PC-9 (cell line): ENCODE results near the gene SRM. TPM values are rescaled to one million over a fixed set of nuclear protein-coding genes. Genes with fewer than 3 reads are reported as not detected.

Experiments
- BruUV-seq: library from RNA; stranded (reverse); fragments of 400-500 nt; replicated peaks from 2 replicates; lab custom pipeline; 2021; lab: Mats Ljungman, UMichigan
- CTCF ChIA-PET: fragments of 300-600 bp; sonication (Branson Sonifier 250); formaldehyde crosslinking; loops from one replicate; lab custom pipeline; 2022; ENCODE audit warnings: antibody characterized with exemption; lab: Charles Lee
- POLR2A ChIA-PET: fragments of 300-600 bp; sonication (Branson Sonifier 250); formaldehyde crosslinking; loops from one replicate; lab custom pipeline; 2022; ENCODE audit warnings: antibody characterized with exemption; ENCODE audit not compliant: unreplicated experiment; lab: Charles Lee
- DNase-seq, 2 experiments: peaks; one replicate each; pipeline versions ENCODE4 v3.0.0 to v3.0.0-alpha.2; 2015 to 2022; ENCODE audit warnings: mixed read lengths in 1 of 2
- H2AFZ ChIP-seq: fragments of 200-600 bp; sonication (generic); 2 replicates; pipeline ENCODE4 v1.8.1; 2017; ENCODE audit warnings: antibody characterized with exemption
- H3F3A ChIP-seq: fragments of 200-600 bp; sonication (generic); 2 replicates; pipeline ENCODE4 v1.8.1; 2017; ENCODE audit warnings: antibody characterized with exemption, mild to moderate bottlenecking, low read depth; ENCODE audit not compliant: insufficient read depth
- H3K27ac ChIP-seq: fragments of 200-600 bp; sonication (generic); 2 replicates; pipeline ENCODE4 v1.6.1; 2016; ENCODE audit warnings: mixed run types
- H3K27me3 ChIP-seq: fragments of 200-600 bp; sonication (generic); 2 replicates; pipeline ENCODE4 v1.6.1; 2016; ENCODE audit warnings: low read depth, mixed run types; ENCODE audit not compliant: insufficient read depth
- H3K36me3 ChIP-seq: fragments of 200-600 bp; sonication (generic); 2 replicates; pipeline ENCODE4 v1.6.1; 2016; ENCODE audit warnings: low read depth, mixed run types
- H3K4me1 ChIP-seq: fragments of 200-600 bp; sonication (generic); replicated peaks from 2 replicates; pipeline ENCODE4 v1.6.1; 2016; ENCODE audit warnings: mixed run types; ENCODE audit not compliant: insufficient read depth
- H3K4me2 ChIP-seq: fragments of 200-600 bp; sonication (generic); 2 replicates; pipeline ENCODE4 v1.6.1; 2017; ENCODE audit warnings: mixed run types
- H3K4me3 ChIP-seq: fragments of 200-600 bp; sonication (generic); 2 replicates; pipeline ENCODE4 v1.6.1; 2016; ENCODE audit warnings: mixed run types
- H3K79me2 ChIP-seq: fragments of 200-600 bp; sonication (generic); 2 replicates; pipeline ENCODE4 v1.6.1; 2017; ENCODE audit warnings: low read depth, mixed run types
- H3K9me2 ChIP-seq: fragments of 200-600 bp; sonication (generic); 2 replicates; pipeline ENCODE4 v1.8.1; 2017; ENCODE audit warnings: mild to moderate bottlenecking; ENCODE audit not compliant: insufficient read depth
- H3K9me3 ChIP-seq: fragments of 200-600 bp; sonication (generic); 2 replicates; pipeline ENCODE4 v1.8.1; 2016; ENCODE audit warnings: low read depth; ENCODE audit not compliant: insufficient read depth
- H4K20me1 ChIP-seq: fragments of 200-600 bp; sonication (generic); 2 replicates; pipeline ENCODE4 v1.8.1; 2017; ENCODE audit not compliant: insufficient read depth
- EZH2 ChIP-seq: fragments of 200-600 bp; sonication (generic); IDR thresholded peaks from 2 replicates; pipeline ENCODE4 v1.8.0; 2017; ENCODE audit warnings: antibody characterized with exemption, low read depth
- intact Hi-C: fragments of 100-400 bp; cut with micrococcal nuclease; formaldehyde crosslinking; loops from one replicate; pipeline ENCODE4 v1.10.0; 2022; ENCODE audit not compliant: unreplicated experiment
- total RNA-seq: library from RNA; stranded (reverse); gene quantifications from 2 replicates; pipeline ENCODE4 v1.2.3, GENCODE V29; 2021
- TF ChIP-seq, protein P1 (sequence below): fragments of 200-600 bp; sonication (generic); conservative IDR thresholded peaks from 2 replicates; pipeline ENCODE4 v1.6.1; 2017; ENCODE audit warnings: mixed run types, antibody characterized with exemption, mild to moderate bottlenecking, moderate library complexity

SRM gene
- total RNA-seq, 1 experiment from 2014 or later, result 50.3 TPM

DNA sequence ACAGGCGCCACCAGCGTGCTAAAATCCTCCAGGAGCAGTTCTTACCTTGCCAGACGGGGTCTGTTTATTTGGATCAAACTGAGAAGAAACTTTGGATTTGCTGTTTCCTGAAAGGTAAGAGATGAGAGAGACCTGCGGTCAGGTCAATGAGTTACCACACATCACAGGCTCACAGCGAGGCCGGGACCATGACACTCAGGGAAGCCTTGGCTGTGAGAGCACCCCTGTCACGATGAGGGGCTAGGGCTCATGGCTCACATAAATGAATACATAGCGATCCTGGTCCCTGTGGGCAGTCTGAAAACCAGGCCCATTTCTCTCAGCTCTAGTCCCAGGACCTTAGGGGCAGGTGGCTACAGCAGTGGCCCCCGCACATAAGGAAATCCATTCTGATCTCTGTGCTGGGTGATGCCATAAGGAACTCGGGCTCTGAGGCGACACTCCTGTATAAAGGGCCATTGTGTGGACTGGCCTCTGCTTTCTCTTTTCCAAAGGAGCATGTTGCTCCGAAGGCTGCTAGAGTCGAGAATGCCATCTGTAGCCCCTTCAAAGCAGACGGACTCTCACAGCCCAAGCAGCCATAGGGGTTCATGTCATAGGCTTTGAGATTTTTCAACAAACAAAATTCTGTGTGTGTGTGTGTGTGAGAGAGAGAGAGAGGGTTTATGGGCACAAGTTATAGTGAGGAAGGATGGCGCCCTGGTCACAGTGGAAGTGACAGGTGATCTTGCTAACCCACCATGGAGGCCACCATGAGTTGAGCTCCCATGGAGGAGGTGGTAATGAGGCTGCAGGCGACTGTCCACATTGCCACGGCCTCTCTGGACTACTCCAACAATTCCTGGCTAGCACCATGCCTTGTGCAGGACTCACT, 9.0 kb upstream of the SRM start:
- no peaks in the 10 kb centered on the region for H3K36me3 ChIP-seq
- POLR2A ChIA-PET, result no interaction called here
- no peaks in the 10 kb centered on the region for H3K9me3 ChIP-seq
- H3F3A ChIP-seq, result no peaks in the 10 kb centered on the region
- H4K20me1 ChIP-seq, result no peaks in the 10 kb centered on the region
- no peaks in the 10 kb centered on the region for H3K9me2 ChIP-seq
- H3K4me3 ChIP-seq, result no peak overlapping the region
- no peaks in the 10 kb centered on the region for H3K27me3 ChIP-seq
- H3K4me2 ChIP-seq, result no peak overlapping the region
- H3K27ac ChIP-seq, result no peak overlapping the region
- no peak for TF ChIP-seq EZH2
- TF ChIP-seq, protein P1, sequence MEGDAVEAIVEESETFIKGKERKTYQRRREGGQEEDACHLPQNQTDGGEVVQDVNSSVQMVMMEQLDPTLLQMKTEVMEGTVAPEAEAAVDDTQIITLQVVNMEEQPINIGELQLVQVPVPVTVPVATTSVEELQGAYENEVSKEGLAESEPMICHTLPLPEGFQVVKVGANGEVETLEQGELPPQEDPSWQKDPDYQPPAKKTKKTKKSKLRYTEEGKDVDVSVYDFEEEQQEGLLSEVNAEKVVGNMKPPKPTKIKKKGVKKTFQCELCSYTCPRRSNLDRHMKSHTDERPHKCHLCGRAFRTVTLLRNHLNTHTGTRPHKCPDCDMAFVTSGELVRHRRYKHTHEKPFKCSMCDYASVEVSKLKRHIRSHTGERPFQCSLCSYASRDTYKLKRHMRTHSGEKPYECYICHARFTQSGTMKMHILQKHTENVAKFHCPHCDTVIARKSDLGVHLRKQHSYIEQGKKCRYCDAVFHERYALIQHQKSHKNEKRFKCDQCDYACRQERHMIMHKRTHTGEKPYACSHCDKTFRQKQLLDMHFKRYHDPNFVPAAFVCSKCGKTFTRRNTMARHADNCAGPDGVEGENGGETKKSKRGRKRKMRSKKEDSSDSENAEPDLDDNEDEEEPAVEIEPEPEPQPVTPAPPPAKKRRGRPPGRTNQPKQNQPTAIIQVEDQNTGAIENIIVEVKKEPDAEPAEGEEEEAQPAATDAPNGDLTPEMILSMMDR, result no peak
- no peak for DNase-seq
- intact Hi-C loops, result no loop called here
- H3K4me1 ChIP-seq, result no peaks in the 10 kb centered on the region
- H3K79me2 ChIP-seq, result no peaks in the 10 kb centered on the region
- BruUV-seq, result no TSS peak
- CTCF ChIA-PET, result no interaction called here
- H2AFZ ChIP-seq, result no peak overlapping the region

DNA sequence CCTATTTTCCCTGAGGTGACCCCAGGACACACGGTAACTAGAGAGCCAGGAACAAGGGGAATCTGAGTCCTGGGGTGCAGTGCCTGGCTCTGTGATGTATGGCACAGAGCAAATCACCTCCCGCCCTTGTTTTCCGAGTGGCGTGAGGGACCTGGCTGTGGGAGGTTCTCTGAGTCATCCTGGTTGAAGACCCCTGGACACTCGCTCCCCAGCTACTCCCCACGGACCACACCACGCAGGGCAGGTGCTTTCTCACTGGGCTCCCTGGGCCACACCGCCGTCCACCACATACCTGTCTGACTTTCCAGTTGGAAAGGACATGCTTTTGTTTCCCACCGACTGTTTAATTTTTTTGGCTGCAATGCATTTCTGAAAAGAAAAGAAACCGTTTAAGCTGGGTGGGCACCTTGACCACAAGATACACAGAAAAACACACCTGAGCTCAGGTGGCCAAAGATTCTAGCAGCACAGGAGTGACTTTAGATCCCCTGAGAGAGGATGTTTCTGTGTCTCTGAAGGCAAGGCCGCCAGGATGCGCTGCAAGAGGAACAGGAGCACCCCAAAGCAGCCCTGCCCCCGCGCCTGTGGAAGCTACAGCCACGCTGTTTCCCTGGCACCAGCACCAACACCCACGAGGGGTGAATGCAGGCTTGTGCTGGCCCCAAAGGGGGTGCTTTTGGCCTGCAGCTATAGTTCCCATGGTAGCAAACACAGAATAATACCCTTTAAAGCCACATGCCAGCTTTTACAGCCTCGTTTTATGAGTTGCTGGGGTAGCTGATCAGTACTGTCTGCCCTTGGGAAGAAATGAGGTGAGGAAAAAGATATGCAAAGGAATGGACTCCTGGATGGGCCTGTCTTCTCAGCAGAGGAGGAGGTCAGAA, 8.1 kb upstream of the SRM start:
- Histone ChIP-seq H3K79me2 (no peaks in the 10 kb centered on the region), H3K4me3 (no peak overlapping the region), H3K27me3 (no peaks in the 10 kb centered on the region), H3K27ac (no peak overlapping the region), H3K4me2 (no peak overlapping the region), H3K36me3 (no peaks in the 10 kb centered on the region), H2AFZ (no peak overlapping the region), H4K20me1 (no peaks in the 10 kb centered on the region), H3K4me1 (no peaks in the 10 kb centered on the region), H3F3A (no peaks in the 10 kb centered on the region), H3K9me3 (no peaks in the 10 kb centered on the region), H3K9me2 (no peaks in the 10 kb centered on the region)
- TF ChIP-seq, protein P1, result no peak
- TF ChIP-seq EZH2, result no peak
- BruUV-seq, result no TSS peak
- no peak for DNase-seq
- POLR2A ChIA-PET, result no interaction called here
- intact Hi-C loops, result no loop called here
- CTCF ChIA-PET, result interaction anchor here (0.6 kb wide), 2 partner anchors 560 to 713 kb away, joined by 5 to 7 read pairs; no protein-coding TSS in a partner anchor

DNA sequence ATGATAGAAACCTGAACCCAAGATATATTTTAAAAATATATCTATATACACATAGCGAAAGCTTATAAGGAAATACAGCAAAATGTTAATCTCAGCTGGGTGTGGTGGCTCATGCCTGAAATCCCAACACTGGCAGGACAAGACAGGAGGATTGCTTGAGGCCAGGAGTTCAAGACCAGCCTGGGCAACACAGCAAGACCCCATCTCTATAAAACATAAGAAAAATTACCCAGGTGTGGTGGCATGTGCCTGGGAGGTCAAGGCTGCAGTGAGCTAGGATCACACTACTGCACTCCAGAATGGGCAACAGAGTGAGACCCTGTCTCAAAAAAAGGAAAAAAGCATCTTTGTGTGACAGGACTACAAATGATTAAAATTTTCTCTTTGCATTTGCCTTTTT, 6.0 kb upstream of the SRM start:
- H4K20me1 ChIP-seq, result no peaks in the 10 kb centered on the region
- no peaks in the 10 kb centered on the region for H3K9me3 ChIP-seq
- H3K79me2 ChIP-seq, result 0 out of 2 replicates have a peak, but pooled peaks cover 2% of the 10 kb centered on the region
- H3K27me3 ChIP-seq, result no peaks in the 10 kb centered on the region
- no peaks in the 10 kb centered on the region for H3K4me1 ChIP-seq
- H3K36me3 ChIP-seq, result no peaks in the 10 kb centered on the region
- no peak for DNase-seq
- no peaks in the 10 kb centered on the region for H3K9me2 ChIP-seq
- no peak overlapping the region for H2AFZ ChIP-seq
- H3K4me3 ChIP-seq, result no peak overlapping the region
- H3K4me2 ChIP-seq, result no peak overlapping the region
- no TSS peak for BruUV-seq
- H3F3A ChIP-seq, result no peaks in the 10 kb centered on the region
- TF ChIP-seq EZH2, result no peak
- TF ChIP-seq, protein P1, result no peak
- ChIA-PET CTCF (no interaction called here), POLR2A (no interaction called here)
- intact Hi-C loops, result no loop called here
- no peak overlapping the region for H3K27ac ChIP-seq
